GM23338 (cell line): ENCODE measurements around the gene TMEM167B. TPM values are rescaled to one million over a fixed set of nuclear protein-coding genes. Genes with fewer than 3 reads are reported as not detected.
A peak's percentile ranks its signal among the peaks of the same experiment; 100 is the strongest.

Experiments
- ATAC-seq: fragments of 200-7000 bp; cut with Tn5 transposase; 3 replicates; pipeline ENCODE4 v1.9.1; 2020
- DNase-seq: peaks from one replicate; pipeline ENCODE4 v3.0.0-alpha.2; 2015; ENCODE audit warnings: low spot score
- H2AFZ ChIP-seq: fragments of 200-600 bp; sonication (generic); 2 replicates; pipeline ENCODE4 v1.8.0; 2016; ENCODE audit warnings: antibody characterized with exemption, mild to moderate bottlenecking, moderate library complexity
- H3F3A ChIP-seq: fragments of 200-600 bp; sonication (generic); replicated peaks from 2 replicates; pipeline ENCODE4 v1.8.0; 2017; ENCODE audit warnings: antibody characterized with exemption, mixed run types, low read depth
- H3K27ac ChIP-seq: fragments of 200-600 bp; sonication (generic); 2 replicates; pipeline ENCODE4 v1.6.1; 2016; ENCODE audit warnings: low read depth
- H3K27me3 ChIP-seq: fragments of 200-600 bp; sonication (generic); 2 replicates; pipeline ENCODE4 v1.8.0; 2016; ENCODE audit warnings: mild to moderate bottlenecking, mixed run types, moderate library complexity; ENCODE audit not compliant: insufficient read depth
- H3K36me3 ChIP-seq: fragments of 200-600 bp; sonication (generic); 2 replicates; pipeline ENCODE4 v1.8.0; 2016; ENCODE audit warnings: mild to moderate bottlenecking; ENCODE audit not compliant: insufficient read depth
- H3K4me1 ChIP-seq: fragments of 200-600 bp; sonication (generic); 2 replicates; pipeline ENCODE4 v1.8.0; 2016; ENCODE audit warnings: mild to moderate bottlenecking, moderate library complexity; ENCODE audit not compliant: insufficient read depth
- H3K4me2 ChIP-seq: fragments of 200-600 bp; sonication (generic); 2 replicates; pipeline ENCODE4 v1.7.1; 2017; ENCODE audit warnings: mixed run types
- H3K4me3 ChIP-seq: fragments of 200-600 bp; sonication (generic); 2 replicates; pipeline ENCODE4 v1.6.1; 2016; ENCODE audit warnings: mixed run types
- H3K79me2 ChIP-seq: fragments of 200-600 bp; sonication (generic); replicated peaks from 2 replicates; pipeline ENCODE4 v1.8.0; 2017; ENCODE audit warnings: mild to moderate bottlenecking; ENCODE audit not compliant: insufficient read depth
- H3K9me2 ChIP-seq: fragments of 200-600 bp; sonication (generic); 2 replicates; pipeline ENCODE4 v1.8.0; 2017; ENCODE audit not compliant: insufficient read depth
- H4K20me1 ChIP-seq: fragments of 200-600 bp; sonication (generic); replicated peaks from 2 replicates; pipeline ENCODE4 v1.8.0; 2017; ENCODE audit warnings: mild to moderate bottlenecking; ENCODE audit not compliant: insufficient read depth
- H3K27ac Mint-ChIP-seq: 2 replicates; pipeline ENCODE4 v1.8.0; 2020; ENCODE audit warnings: inconsistent platforms, mild to moderate bottlenecking, moderate library complexity, mixed read lengths
- H3K27me3 Mint-ChIP-seq: 3 replicates; pipeline ENCODE4 v1.8.0; 2022; ENCODE audit warnings: low read depth, mild to moderate bottlenecking, moderate library complexity, mixed read lengths, inconsistent platforms; ENCODE audit not compliant: insufficient read depth, poor library complexity
- H3K36me3 Mint-ChIP-seq: 3 replicates; pipeline ENCODE4 v1.8.0; 2021; ENCODE audit warnings: low read depth, mild to moderate bottlenecking, inconsistent platforms, moderate library complexity, mixed read lengths
- H3K4me1 Mint-ChIP-seq: 3 replicates; pipeline ENCODE4 v1.8.0; 2020; ENCODE audit warnings: mild to moderate bottlenecking, inconsistent platforms, mixed read lengths
- H3K4me3 Mint-ChIP-seq: 3 replicates; pipeline ENCODE4 v1.8.0; 2021; ENCODE audit warnings: moderate library complexity, mild to moderate bottlenecking, inconsistent platforms, mixed read lengths
- H3K9me3 Mint-ChIP-seq: 3 replicates; pipeline ENCODE4 v1.8.0; 2020; ENCODE audit warnings: moderate library complexity, mild to moderate bottlenecking, inconsistent platforms, mixed read lengths
- CREB1 ChIP-seq: fragments of 250-450 bp; sonication (Bioruptor Pico); IDR thresholded peaks from 2 replicates; pipeline ENCODE4 v1.5.0; 2020; ENCODE audit warnings: low read depth, mild to moderate bottlenecking, moderate library complexity
- CTCF ChIP-seq, 2 experiments: fragments of 200-600 bp in 1 of 2; sonication (generic) in 1 of 2; conservative IDR thresholded peaks; 2 replicates each; pipeline versions ENCODE4 v1.5.1 to v1.6.1; 2016 to 2017; ENCODE audit warnings: antibody characterized with exemption in 2 of 2, low read depth in 2 of 2, mild to moderate bottlenecking in 2 of 2, moderate library complexity in 1 of 2
- ETS1 ChIP-seq: IDR thresholded peaks from 2 replicates; pipeline ENCODE4 v1.6.1; 2016; ENCODE audit warnings: antibody characterized with exemption
- EZH2 ChIP-seq: fragments of 200-600 bp; sonication (generic); IDR thresholded peaks from one replicate; pipeline ENCODE4 v1.8.0; 2017; ENCODE audit warnings: antibody characterized with exemption, mild to moderate bottlenecking, low read depth; ENCODE audit not compliant: unreplicated experiment
- EZH2phosphoT487 ChIP-seq: fragments of 200-600 bp; sonication (generic); IDR thresholded peaks from one replicate; pipeline ENCODE4 v1.8.1; 2018; ENCODE audit warnings: antibody characterized with exemption; ENCODE audit not compliant: unreplicated experiment
- JUNB ChIP-seq: IDR thresholded peaks from one replicate; pipeline ENCODE4 v1.6.1; 2016; ENCODE audit warnings: antibody characterized with exemption; ENCODE audit not compliant: unreplicated experiment
- NANOG ChIP-seq: IDR thresholded peaks from 2 replicates; pipeline ENCODE4 v1.6.1; 2016; ENCODE audit warnings: antibody characterized with exemption, borderline replicate concordance
- POLR2AphosphoS5 ChIP-seq: IDR thresholded peaks from 2 replicates; pipeline ENCODE4 v1.6.1; 2016; ENCODE audit warnings: antibody characterized with exemption, low read depth
- REST ChIP-seq: IDR thresholded peaks from one replicate; pipeline ENCODE4 v1.6.1; 2018; ENCODE audit warnings: antibody characterized with exemption; ENCODE audit not compliant: unreplicated experiment
- STAT1 ChIP-seq: IDR thresholded peaks from one replicate; pipeline ENCODE4 v1.6.1; 2016; ENCODE audit warnings: antibody characterized with exemption; ENCODE audit not compliant: unreplicated experiment
- ZNF114 ChIP-seq: fragments of 250-450 bp; sonication (Bioruptor Pico); IDR thresholded peaks from 2 replicates; pipeline ENCODE4 v1.5.0; 2020; ENCODE audit warnings: mild to moderate bottlenecking, moderate library complexity
- ZNF331 ChIP-seq: fragments of 250-450 bp; sonication (Bioruptor Pico); IDR thresholded peaks from 2 replicates; pipeline ENCODE4 v1.5.0; 2020; ENCODE audit warnings: low read depth, mild to moderate bottlenecking, moderate library complexity
- ZNF462 ChIP-seq: fragments of 250-450 bp; sonication (Bioruptor Pico); IDR thresholded peaks from 2 replicates; pipeline ENCODE4 v1.5.0; 2020; ENCODE audit warnings: mild to moderate bottlenecking, moderate library complexity
- polyA plus RNA-seq: library from polyadenylated mRNA; unstranded; fragments of >200 nt; fragmentation: Nextera tagmentation; extraction: Ambion mirVana; gene quantifications from 2 replicates; pipeline ENCODE4 v1.2.1, GENCODE V29; 2016
- total RNA-seq: library from RNA; depleted of rRNA; stranded (reverse); fragments of >200 nt; shearing (Covaris generic); gene quantifications from 2 replicates; pipeline ENCODE4 v1.2.3, GENCODE V29; 2014

TMEM167B gene
- total and polyA plus RNA-seq, 2 experiments from 2014 or later: 9.8 to 10.7 TPM

- no peaks in the 10 kb centered on the region for H3K36me3 ChIP-seq
- H3K9me2 ChIP-seq: no peaks in the 10 kb centered on the region
- peaks cover 21% of the 10 kb centered on the region for H3K79me2 ChIP-seq
- peaks cover 8% of the 10 kb centered on the region for H3F3A ChIP-seq
- peak; percentile 65 for ATAC-seq
- H3K4me2 ChIP-seq: peak overlapping the region; percentile 94
- Mint-ChIP-seq H3K27ac (peak overlapping the region; percentile 96), H3K4me3 (peak overlapping the region; percentile 86), H3K4me1 (peaks cover 22% of the 10 kb centered on the region), H3K36me3 (peaks cover 14% of the 10 kb centered on the region), H3K9me3 (peaks cover 3% of the 10 kb centered on the region; the same call in 1 of the 3 replicates), H3K27me3 (peaks cover 16% of the 10 kb centered on the region)
- no peaks in the 10 kb centered on the region; the same call in 1 of the 2 replicates for H4K20me1 ChIP-seq
- H3K27ac ChIP-seq: peak overlapping the region; percentile 82
- peaks cover 14% of the 10 kb centered on the region for H3K4me1 ChIP-seq
- TF ChIP-seq CREB1 (CRISPR knock-in tag) (no peak), ZNF462 (CRISPR knock-in tag) (no peak), ZNF114 (CRISPR knock-in tag) (no peak), ZNF331 (CRISPR knock-in tag) (no peak), CTCF (conservative IDR thresholded peaks at IDR 0.05; ENCODE audit: low read depth in 2 of 2) (no peak), EZH2phosphoT487 (no peak), EZH2 (no peak), POLR2AphosphoS5 (no peak), JUNB (no peak), ETS1 (no peak), STAT1 (no peak), REST (no peak), NANOG (no peak)
- no peaks in the 10 kb centered on the region for H3K27me3 ChIP-seq
- DNase-seq: peak; percentile 54
- H3K4me3 ChIP-seq: peak overlapping the region; percentile 95
- H2AFZ ChIP-seq: peak overlapping the region; percentile 100
Observed at GRCh38 chr1:109091078-109091838, 694 bp downstream of the TMEM167B start.
